Renal cortical epithelial cell (primary cell): ENCODE results near the gene RAB34. TPM values are rescaled to one million over a fixed set of nuclear protein-coding genes. Genes with fewer than 3 reads are reported as not detected.
A peak's percentile ranks its signal among the peaks of the same experiment; 100 is the strongest.
"Not testable (repeated sequence)": the region's sequence is repeated elsewhere in the genome, so short reads cannot be mapped to it uniquely, and the experiment has no call there.

Experiments used
- DNase-seq: peaks from one replicate; pipeline ENCODE4 v3.0.0-alpha.2; 2011; ENCODE audit warnings: low read depth
- total RNA-seq: library from RNA; depleted of rRNA; stranded (reverse); fragments of >200 nt; gene quantifications from 2 replicates; pipeline ENCODE4 v1.2.3, GENCODE V29; 2014

The RAB34 gene
- total RNA-seq, 1 donor from 2014 or later: 131 TPM

GRCh38 chr17:28746611-28747050 is 29.0 kb upstream of the RAB34 start:
- DNase-seq: peak; percentile 74

DNA sequence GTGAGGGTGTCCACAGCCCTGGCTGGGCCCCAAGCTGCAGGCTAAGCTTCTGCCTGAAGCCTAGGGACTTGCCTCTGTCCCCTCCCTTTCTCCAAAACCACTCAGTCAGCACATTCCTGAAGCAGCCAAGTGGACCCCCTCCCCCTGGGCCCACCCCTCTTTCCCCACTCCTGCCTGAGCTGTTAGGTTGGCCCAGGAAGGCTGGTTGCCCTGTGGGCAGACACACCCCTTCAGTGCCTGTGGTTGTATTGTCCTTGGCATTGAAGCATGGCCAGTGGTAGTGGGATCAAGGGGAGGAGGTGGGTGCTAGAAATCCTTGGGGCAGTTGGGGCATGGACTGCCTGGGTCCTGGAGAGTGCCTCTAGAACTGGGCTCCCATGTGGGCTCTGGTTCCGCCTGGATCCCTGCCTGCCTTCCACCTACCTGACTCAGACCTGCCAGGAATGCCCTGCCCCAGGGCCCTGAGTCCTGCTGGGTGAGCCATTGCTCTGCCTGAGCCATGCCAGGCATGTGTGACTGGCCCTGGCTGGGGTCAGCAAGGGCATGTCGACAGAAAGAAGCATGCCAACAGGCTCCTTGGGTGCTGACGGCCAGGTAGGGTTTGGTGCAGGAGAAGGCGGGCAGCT is 28.2 kb upstream of the RAB34 start:
- peak; percentile 90 for DNase-seq

DNA sequence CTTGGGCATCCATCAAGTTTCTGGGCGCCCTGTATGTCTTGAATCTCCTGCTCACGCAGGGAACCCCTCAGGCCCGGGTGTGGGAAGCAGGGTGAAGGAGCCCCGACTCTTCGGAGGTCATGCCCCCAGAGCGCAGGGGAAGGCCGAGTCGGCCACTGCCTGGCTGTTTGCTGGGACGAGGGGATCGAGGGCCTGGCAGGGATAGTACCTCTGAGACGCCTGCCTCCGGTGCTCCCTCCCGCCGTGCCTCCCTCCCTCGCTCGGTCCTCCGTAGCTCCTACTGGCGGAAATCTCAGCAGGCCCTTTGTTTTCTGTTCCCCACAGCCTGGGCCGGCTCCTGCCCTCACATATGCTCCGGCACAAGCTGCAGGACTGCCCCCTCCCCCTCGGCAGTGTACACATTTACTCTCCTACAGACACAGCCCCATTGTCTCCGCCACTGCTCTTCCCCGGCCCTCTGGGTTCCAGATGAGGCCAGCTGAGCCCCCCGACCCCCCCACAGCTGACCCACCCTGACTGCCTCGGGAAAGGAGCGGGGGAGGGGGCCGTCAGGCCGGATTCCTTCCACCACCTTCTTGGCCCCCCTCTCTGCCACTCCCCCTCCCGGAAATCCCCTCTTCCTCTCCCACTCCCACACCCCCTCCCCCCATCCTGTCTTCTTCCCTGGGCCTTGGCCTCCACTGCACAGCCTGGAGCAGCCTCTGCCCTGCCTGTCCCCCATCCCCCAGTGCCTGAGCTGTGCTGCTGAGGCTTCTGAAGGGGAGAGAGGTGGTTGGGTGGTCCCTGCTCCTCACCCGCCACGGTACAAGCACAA is 27.5 kb upstream of the RAB34 start:
- DNase-seq: no peak

DNA sequence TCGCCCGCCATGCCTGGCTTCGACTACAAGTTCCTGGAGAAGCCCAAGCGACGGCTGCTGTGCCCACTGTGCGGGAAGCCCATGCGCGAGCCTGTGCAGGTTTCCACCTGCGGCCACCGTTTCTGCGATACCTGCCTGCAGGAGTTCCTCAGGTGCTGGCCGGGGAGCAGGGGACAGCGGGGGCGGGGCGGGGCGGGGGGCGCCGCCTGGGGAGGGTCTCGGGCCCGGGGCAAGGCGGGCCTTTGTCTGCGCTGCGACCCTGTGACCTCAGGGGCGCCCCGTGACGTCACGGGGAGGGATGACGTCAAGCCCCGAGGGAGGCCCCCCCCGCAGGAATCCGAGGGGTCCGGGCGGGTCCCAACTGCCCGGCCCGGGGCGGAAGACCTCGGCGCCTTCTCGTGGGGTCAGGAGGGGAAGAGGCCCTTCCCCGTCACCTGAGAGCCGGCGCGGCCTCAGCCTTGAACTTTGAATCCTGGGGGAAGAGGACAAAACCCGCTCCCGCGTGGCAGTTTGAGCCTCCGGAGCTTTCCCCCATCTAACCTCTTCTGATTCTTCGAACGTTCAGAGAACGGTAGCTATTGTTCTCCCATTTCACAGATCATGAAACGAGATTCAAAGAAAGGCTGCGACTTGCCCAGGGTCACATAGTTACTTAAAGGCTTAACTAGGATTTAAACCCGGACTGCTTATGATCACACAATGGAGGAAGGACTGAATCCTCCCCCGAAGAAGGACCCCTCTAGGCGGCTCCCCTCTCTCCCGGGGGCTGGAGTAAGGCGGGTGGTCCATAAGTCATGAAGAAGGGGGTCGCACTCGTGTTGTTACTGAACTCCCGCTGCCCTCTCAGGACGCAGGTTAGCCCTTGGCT is 26.7 kb upstream of the RAB34 start:
- DNase-seq: no peak

DNA sequence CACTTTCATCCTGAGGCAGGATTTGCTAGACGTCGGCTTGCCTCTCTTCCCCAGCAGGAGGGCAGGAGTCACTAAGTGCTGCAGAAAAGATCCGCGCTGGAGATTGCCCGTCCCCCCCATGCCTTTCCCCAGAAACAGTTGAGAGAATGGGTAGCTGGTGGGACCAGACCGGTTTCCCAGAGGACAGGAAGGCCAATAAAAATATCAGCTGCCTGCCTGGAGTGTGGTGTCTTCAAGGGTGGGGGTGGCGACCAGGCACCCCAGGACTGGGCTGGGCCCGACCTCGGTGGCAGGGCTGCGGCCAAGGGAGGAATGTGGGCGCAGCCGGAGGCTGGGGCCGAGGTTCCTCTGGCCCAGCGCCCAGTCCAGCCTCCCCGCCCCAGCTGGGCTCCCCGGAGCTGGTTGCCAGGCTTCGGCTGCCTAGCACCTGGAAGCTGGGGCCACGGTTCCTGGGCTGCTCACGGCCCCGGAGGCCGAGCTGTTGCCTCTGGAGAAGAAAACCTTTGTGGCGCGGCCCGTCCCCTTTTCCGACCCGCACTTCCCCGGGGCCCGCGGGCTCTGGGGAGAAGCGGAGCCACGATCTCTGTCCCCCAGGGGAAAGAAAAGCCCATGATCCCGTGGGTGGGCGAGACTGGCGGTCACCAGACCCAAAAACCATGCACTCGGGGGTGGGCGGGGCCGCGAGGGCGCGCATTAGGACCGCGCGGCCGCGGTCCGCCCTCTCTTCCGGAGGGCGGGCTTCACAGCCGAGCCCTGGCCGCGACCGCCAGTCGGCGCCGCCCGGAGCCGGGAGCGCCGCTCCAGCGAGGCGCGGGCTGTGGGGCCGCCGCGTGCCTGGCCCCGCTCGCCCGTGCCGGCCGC is 25.8 kb upstream of the RAB34 start, which contains the start of gene TRAF4:
TRAF4 (plus strand) TSS at position 769 of the 861 bp plus-strand sequence. CDS start 102 bp downstream, outside the sequence.
- peak; percentile 81 for DNase-seq

GRCh38 chr17:28741358-28742349 is 24.0 kb upstream of the RAB34 start:
- DNase-seq: no peak

DNA sequence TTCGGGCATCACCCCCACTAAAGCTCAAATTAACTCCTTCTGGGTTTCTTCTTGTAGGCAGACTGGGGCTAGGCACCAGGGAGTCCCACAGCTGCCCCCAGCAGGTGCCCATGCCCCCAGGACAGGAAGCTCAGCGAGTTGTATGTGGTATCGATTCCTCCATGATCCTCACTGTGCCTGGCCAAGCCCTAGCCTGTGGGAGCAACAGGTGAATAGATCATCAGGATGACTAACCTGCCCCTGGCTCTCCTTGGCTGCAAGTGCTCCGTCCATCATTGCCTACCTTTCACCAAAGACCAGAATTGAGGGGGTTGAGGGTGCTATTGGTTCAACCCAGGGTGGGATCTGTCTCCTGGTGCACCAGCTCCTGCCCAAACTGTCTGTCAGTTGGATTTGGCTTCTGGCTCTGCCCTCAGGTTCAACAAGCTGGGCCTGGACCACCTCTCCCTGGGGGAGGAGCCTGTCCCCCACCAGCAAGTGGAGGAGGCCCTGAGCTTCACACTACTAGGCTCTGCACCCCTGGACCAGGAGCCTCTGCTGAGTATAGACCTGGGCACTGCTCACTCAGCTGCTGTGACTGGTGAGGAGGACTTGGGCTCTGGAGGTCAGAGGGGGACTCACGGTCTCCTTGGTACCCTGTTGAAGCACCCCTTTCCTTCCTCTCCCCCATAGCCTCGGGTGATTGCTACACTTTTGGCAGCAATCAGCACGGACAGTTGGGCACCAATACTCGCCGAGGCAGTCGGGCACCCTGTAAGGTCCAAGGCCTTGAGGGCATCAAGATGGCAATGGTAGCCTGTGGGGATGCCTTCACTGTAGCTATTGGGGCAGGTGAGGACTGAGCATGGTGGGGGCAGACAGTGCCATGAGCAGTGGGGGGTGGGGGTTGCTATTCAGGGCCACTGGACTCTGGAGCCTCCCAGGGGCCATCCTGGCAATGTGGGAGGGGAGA is 23.0 kb upstream of the RAB34 start:
- no peak for DNase-seq

DNA sequence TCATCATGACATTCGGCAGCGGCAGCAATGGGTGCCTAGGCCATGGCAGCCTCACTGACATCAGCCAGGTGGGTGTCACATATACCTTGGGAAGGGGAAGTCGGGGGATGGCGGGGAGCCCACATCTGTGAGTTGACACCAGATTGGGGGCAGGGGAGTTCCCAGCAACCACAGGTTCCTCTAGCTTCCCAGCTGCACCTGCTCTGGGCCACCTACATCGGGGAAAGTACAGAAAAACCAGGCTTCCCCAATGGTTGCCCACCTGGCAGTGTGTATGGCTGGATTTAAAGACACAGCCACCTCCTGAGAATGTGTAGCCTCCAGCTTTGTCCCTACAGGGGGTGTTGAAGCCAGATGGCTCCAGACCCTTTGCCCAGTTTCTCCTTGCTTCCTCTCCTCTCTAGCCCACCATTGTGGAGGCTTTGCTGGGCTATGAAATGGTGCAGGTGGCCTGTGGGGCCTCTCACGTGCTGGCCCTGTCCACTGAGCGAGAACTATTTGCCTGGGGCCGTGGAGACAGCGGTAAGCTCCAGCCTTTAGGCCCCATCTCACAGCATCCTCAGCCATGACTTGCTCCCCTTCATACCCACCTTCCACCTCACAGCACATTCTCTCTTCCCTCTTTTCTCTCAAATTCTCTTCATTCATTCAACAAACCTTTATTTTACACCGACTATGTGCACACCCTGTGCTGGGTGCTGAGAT is 21.2 kb upstream of the RAB34 start:
- no peak for DNase-seq

DNA sequence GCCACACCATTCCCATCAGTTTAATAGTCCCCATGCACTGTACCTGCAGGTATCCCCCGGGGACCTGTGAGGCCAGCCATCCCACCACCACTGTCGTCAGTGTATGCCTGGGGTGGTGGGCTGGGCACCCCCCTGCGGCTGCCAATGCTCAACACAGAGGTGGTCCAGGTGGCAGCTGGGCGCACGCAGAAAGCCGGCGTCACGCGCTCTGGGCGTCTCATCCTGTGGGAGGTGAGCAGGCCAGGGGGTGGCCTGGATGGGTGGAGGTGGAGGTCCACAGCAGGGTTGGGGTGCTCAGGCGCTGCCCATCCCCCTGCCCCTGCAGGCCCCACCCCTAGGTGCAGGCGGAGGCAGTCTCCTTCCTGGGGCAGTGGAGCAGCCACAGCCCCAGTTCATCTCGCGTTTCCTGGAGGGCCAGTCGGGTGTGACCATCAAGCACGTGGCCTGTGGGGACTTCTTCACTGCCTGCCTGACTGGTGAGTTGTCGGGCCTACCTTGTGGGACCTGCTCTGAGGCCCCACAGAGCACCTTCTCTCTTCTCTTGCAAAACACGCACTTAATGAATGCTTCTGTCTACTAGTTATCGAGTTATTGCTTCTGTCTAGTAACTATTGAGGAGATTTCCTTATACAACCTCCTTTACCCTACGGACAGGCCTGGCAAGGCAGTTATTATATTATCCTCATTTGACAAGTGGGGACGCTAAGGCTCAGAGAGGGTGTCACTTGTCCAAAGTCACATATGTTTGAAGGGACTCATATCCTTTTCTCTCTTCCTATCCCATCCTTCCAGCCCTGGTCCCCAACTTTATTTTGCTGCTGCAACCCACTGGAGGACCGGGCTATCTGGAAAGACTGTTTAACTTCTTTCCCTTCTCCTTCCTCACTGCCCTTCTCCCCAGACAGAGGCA is 20.4 kb upstream of the RAB34 start:
- DNase-seq: peak; percentile 59

- DNase-seq: no peak
Observed at GRCh38 chr17:28737316-28737715, 19.6 kb upstream of the RAB34 start.

GRCh38 chr17:28735913-28736769 is 18.5 kb upstream of the RAB34 start:
- not testable (repeated sequence) for DNase-seq

DNA sequence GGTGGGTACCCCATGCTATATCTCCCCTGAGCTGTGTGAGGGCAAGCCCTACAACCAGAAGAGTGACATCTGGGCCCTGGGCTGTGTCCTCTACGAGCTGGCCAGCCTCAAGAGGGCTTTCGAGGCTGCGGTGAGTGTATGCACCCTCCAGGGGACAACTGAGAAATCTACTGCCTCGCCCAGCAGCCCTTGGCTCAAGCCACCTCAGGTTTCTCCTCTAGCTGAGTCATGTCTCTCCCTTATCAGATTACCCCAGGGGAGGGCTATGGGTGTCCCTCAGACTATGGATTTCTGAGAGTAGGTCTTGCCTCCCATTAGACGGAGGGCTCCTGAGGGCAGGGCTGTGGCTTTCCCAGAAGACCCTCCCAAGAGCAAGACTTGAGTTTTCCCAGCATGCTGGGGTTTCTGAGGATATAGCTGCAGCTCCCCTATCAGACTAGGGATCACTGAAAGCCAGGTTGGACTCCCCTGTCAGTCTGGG is 17.6 kb upstream of the RAB34 start:
- DNase-seq: no peak

DNA sequence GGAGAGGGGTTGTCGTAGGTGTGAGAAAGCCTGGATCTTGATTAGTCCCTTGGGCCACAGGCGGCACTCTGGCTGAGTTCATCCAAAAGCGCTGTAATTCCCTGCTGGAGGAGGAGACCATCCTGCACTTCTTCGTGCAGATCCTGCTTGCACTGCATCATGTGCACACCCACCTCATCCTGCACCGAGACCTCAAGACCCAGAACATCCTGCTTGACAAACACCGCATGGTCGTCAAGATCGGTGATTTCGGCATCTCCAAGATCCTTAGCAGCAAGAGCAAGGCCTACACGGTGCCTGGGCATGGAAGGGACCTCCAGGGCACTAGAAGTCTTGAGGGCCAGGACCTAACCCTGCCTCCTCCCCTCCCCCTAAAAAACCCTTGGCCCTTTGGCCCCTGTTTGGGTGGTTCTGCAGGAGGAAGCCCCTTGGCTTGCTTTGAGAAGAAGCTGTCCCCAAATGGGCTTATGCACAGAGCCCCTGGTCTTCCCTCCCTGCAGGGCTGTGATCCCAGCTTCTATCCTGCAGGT is 17.1 kb upstream of the RAB34 start:
- DNase-seq: no peak

- no peak for DNase-seq
Observed at GRCh38 chr17:28733346-28733745, 15.7 kb upstream of the RAB34 start.

DNA sequence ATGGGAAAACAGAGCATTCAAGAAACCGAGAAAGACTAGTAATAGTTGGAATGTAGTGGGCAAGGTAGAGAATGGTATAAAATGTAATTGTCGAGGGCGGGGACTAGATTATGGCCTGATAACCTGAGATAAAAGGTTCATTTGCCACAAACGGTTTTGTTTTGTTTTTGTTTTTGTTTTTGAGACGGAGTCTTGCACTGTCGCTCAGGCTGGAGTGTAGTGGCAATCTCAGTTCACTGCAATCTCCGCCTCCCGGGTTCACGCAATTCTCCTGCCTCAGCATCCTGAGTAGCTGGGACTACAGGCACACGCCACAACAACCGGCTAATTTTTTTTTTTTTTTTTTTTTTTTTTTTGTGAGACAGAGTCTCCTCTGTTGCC is 12.3 kb upstream of the RAB34 start:
- no peak for DNase-seq
